ENCODE results near the gene CDH20.

CDH20 gene

GRCh38 chr18:61570070-61570469, 236.8 kb downstream of the CDH20 start:
- DNase-seq (ENCODE audit: extremely low read depth in 1 of 2, low read depth in 1 of 2) = no peak

GRCh38 chr18:61572084-61572655, 238.9 kb downstream of the CDH20 start:
- no peak for DNase-seq (ENCODE audit: extremely low read depth in 1 of 2, low read depth in 1 of 2)

GRCh38 chr18:61572871-61573270, 239.6 kb downstream of the CDH20 start:
- no peak for DNase-seq (ENCODE audit: extremely low read depth in 1 of 2, low read depth in 1 of 2)

- DNase-seq (ENCODE audit: extremely low read depth in 1 of 2, low read depth in 1 of 2) = no peak
Measured at GRCh38 chr18:61574665-61575064, 241.4 kb downstream of the CDH20 start.

- DNase-seq (ENCODE audit: extremely low read depth in 1 of 2, low read depth in 1 of 2) = no peak
Measured at GRCh38 chr18:61575419-61575818, 242.2 kb downstream of the CDH20 start.

GRCh38 chr18:61578846-61579245, 245.6 kb downstream of the CDH20 start:
- DNase-seq (ENCODE audit: extremely low read depth in 1 of 2, low read depth in 1 of 2) = no peak

GRCh38 chr18:61579581-61579980, 246.4 kb downstream of the CDH20 start:
- DNase-seq (ENCODE audit: extremely low read depth in 1 of 2, low read depth in 1 of 2) = no peak

- no peak for DNase-seq (ENCODE audit: extremely low read depth in 1 of 2, low read depth in 1 of 2)
Measured at GRCh38 chr18:61580046-61580445, 246.8 kb downstream of the CDH20 start.

GRCh38 chr18:61581578-61582201, 248.5 kb downstream of the CDH20 start:
- peak; percentile 21 to 54 for DNase-seq (ENCODE audit: extremely low read depth in 1 of 2, low read depth in 1 of 2)

GRCh38 chr18:61582202-61582710, 249.0 kb downstream of the CDH20 start:
- no peak for DNase-seq (ENCODE audit: extremely low read depth in 1 of 2, low read depth in 1 of 2)

- DNase-seq (ENCODE audit: extremely low read depth in 1 of 2, low read depth in 1 of 2) = no peak
Measured at GRCh38 chr18:61583548-61583947, 250.3 kb downstream of the CDH20 start.

GRCh38 chr18:61587865-61588264, 254.6 kb downstream of the CDH20 start:
- DNase-seq (ENCODE audit: extremely low read depth in 1 of 2, low read depth in 1 of 2) = no peak

GRCh38 chr18:61589053-61589723, 256.0 kb downstream of the CDH20 start:
- DNase-seq (ENCODE audit: extremely low read depth in 1 of 2, low read depth in 1 of 2) = no peak

- DNase-seq (ENCODE audit: extremely low read depth in 1 of 2, low read depth in 1 of 2) = no peak
Measured at GRCh38 chr18:61589724-61590065, 256.5 kb downstream of the CDH20 start.

- no peak for DNase-seq (ENCODE audit: extremely low read depth in 1 of 2, low read depth in 1 of 2)
Measured at GRCh38 chr18:61591253-61591652, 258.0 kb downstream of the CDH20 start.

- no peak for DNase-seq (ENCODE audit: extremely low read depth in 1 of 2, low read depth in 1 of 2)
Measured at GRCh38 chr18:61595615-61596251, 262.5 kb downstream of the CDH20 start.

GRCh38 chr18:61596296-61596695, 263.1 kb downstream of the CDH20 start:
- DNase-seq (ENCODE audit: extremely low read depth in 1 of 2, low read depth in 1 of 2) = no peak

- no peak for DNase-seq (ENCODE audit: extremely low read depth in 1 of 2, low read depth in 1 of 2)
Measured at GRCh38 chr18:61597316-61597715, 264.1 kb downstream of the CDH20 start.

- DNase-seq (ENCODE audit: extremely low read depth in 1 of 2, low read depth in 1 of 2) = no peak
Measured at GRCh38 chr18:61600422-61600821, 267.2 kb downstream of the CDH20 start.

GRCh38 chr18:61602836-61603235, 269.6 kb downstream of the CDH20 start:
- no peak for DNase-seq (ENCODE audit: extremely low read depth in 1 of 2, low read depth in 1 of 2)
